T-cell (primary cell): Measurements from ENCODE around the gene SRGAP1. TPM values are rescaled to one million over a fixed set of nuclear protein-coding genes. Genes with fewer than 3 reads are reported as not detected.

Experiments
- ATAC-seq, 4 experiments: fragments of 200-7000 bp in 3 of 4; fragments of 150-1000 bp in 1 of 4; cut with Tn5 transposase; replicated peaks in 1 of 4; 1 replicate in 3 of 4; 2 replicates in 1 of 4; pipeline ENCODE4 v1.10.0; 2021; ENCODE audit warnings: moderate library complexity in 3 of 4, mild to moderate bottlenecking in 2 of 4, moderate number of reproducible peaks in 1 of 4
- CTCF ChIA-PET, 2 donors: fragments of 300-600 bp; sonication (Branson Sonifier 250); formaldehyde crosslinking; loops; one replicate each; lab custom pipeline; 2022; ENCODE audit warnings: antibody characterized with exemption in 2 of 2; lab: Charles Lee
- POLR2A ChIA-PET, 2 donors: fragments of 300-600 bp; sonication (Branson Sonifier 250); formaldehyde crosslinking; loops; one replicate each; lab custom pipeline; 2022; ENCODE audit warnings: antibody characterized with exemption in 2 of 2; lab: Charles Lee
- DNase-seq, 35 experiments: peaks; one replicate each; pipeline versions ENCODE4 v3.0.0 to v3.0.0-alpha.2; 2013 to 2023
- H3K27ac ChIP-seq: one replicate; pipeline ENCODE4 v1.5.1; 2013; ENCODE audit warnings: low read length
- H3K27me3 ChIP-seq, 2 experiments: replicated peaks in 1 of 2; 1 replicate in 1 of 2; 2 replicates in 1 of 2; pipeline versions ENCODE4 v1.6.1 to v1.7.0; 2013; ENCODE audit warnings: low read length in 1 of 2, mixed read lengths in 1 of 2; ENCODE audit not compliant: control insufficient read depth in 2 of 2, insufficient read depth in 2 of 2; ENCODE audit errors: extremely low read depth in 1 of 2
- H3K36me3 ChIP-seq, 2 donors: 1 replicate in 1 of 2; 2 replicates in 1 of 2; pipeline versions ENCODE4 v1.6.1 to v1.7.0; 2013; ENCODE audit warnings: low read length in 1 of 2; ENCODE audit not compliant: control insufficient read depth in 2 of 2, insufficient read depth in 1 of 2; ENCODE audit errors: extremely low read depth in 1 of 2
- H3K4me1 ChIP-seq, 2 experiments: 1 replicate in 1 of 2; 2 replicates in 1 of 2; pipeline versions ENCODE4 v1.6.1 to v1.7.0; 2013; ENCODE audit warnings: low read length in 2 of 2, mixed read lengths in 1 of 2; ENCODE audit not compliant: insufficient read depth in 2 of 2, control insufficient read depth in 1 of 2; ENCODE audit errors: extremely low read depth in 1 of 2
- H3K4me3 ChIP-seq, 2 donors: 1 replicate in 1 of 2; 2 replicates in 1 of 2; pipeline versions ENCODE4 v1.5.1 to v1.7.0; 2013; ENCODE audit warnings: mild to moderate bottlenecking in 2 of 2, low read length in 1 of 2, moderate library complexity in 1 of 2; ENCODE audit not compliant: control insufficient read depth in 1 of 2; ENCODE audit errors: extremely low read depth in 1 of 2
- H3K9me3 ChIP-seq: 2 replicates; pipeline ENCODE4 v1.7.0; 2013
- H3K27ac Mint-ChIP-seq, 2 donors: one replicate each; pipeline ENCODE4 v1.8.0; 2020 to 2021; ENCODE audit warnings: mild to moderate bottlenecking in 2 of 2, mixed read lengths in 2 of 2
- H3K27me3 Mint-ChIP-seq, 2 donors: one replicate each; pipeline ENCODE4 v1.8.0; 2021 to 2022; ENCODE audit warnings: mixed read lengths in 2 of 2
- H3K36me3 Mint-ChIP-seq: one replicate; pipeline ENCODE4 v1.8.0; 2021; ENCODE audit warnings: mixed read lengths
- H3K4me1 Mint-ChIP-seq, 3 donors: one replicate each; pipeline ENCODE4 v1.8.0; 2020 to 2022; ENCODE audit warnings: mixed read lengths in 3 of 3, mild to moderate bottlenecking in 1 of 3
- H3K4me3 Mint-ChIP-seq, 3 donors: one replicate each; pipeline ENCODE4 v1.8.0; 2020 to 2022; ENCODE audit warnings: mild to moderate bottlenecking in 3 of 3, mixed read lengths in 3 of 3, moderate library complexity in 3 of 3
- H3K9me3 Mint-ChIP-seq, 3 donors: one replicate each; pipeline ENCODE4 v1.8.0; 2020 to 2022; ENCODE audit warnings: mixed read lengths in 3 of 3
- WGBS: methylation state at CpG from one replicate; pipeline ENCODE4 v1.1.5; 2013; ENCODE audit warnings: missing lambda C conversion rate; ENCODE audit not compliant: insufficient coverage; 5-methylcytosine and 5-hydroxymethylcytosine counted together
- total RNA-seq, 35 experiments: library from RNA in 6 of 35; stranded (reverse) in 6 of 35; fragments of 120-200 nt in 1 of 35; gene quantifications; one replicate each; pipeline versions ENCODE4 v1.2.1 to v1.2.4 and lab custom pipeline; 2013 to 2026

Gene SRGAP1
- total RNA-seq, 5 donors from 2014 or later (not counting 1 experiment from before 2014, with no cell fraction given) = 0.07 to 0.38 (median 0.17) TPM; not detected in 1

DNA sequence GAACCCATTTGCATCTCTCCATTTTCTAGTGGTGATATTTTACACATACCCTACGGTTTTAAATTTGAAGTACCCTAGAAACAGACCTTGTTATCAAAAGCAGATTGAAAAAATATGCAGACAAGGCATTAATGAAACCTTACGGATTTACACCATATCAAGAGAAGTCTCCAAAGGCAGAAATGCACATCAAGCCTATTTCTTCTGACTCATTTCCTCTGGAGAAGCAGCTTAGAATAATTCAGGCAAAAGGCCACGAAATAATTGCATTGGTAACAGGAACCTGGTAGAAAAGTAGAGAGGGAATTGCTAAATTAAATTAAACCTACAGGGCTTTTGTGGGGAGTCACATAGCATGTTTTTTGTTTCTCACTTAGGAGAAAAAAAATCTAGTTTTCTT, 342.9 kb downstream of the SRGAP1 start:
- Histone ChIP-seq H3K4me1 (no peaks in the 10 kb centered on the region), H3K9me3 (no peaks in the 10 kb centered on the region), H3K4me3 (no peak overlapping the region), H3K27me3 (no peaks in the 10 kb centered on the region), H3K36me3 (peaks cover 3% of the 10 kb centered on the region in 2 donors), H3K27ac (no peak overlapping the region)
- Mint-ChIP-seq H3K27ac (no peak overlapping the region), H3K36me3 (peaks cover 35% of the 10 kb centered on the region), H3K4me3 (no peak overlapping the region), H3K9me3 (peaks cover 0 to 3% (median 0%) of the 10 kb centered on the region in 3 donors), H3K4me1 (no peaks in the 10 kb centered on the region), H3K27me3 (no peaks in the 10 kb centered on the region)
- ChIA-PET CTCF (no interaction called here), POLR2A (no interaction called here)
- no CpG with 5 or more reads among the region's 3 CpGs for WGBS
- no peak for DNase-seq
- ATAC-seq = no peak

DNA sequence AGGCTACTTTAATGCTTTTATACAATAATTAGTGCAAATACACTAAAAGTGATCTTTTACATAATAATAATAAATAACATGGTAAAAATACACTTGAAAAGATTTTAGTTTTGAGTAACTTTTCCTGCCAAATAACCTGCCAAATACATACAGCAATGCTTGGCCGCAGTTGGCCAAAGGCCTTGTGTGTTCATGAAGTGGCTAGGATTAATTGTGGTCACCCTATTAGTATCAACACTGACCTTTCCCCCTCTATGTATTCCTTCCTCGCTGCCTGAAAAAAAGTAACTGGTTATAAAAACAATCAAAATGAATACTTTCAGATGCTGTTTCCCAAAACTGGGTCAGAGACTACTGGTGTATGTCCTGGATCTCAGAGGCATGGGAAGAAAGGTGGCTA, 343.3 kb downstream of the SRGAP1 start:
- Histone ChIP-seq H3K27me3 (no peaks in the 10 kb centered on the region), H3K4me3 (no peak overlapping the region), H3K4me1 (no peaks in the 10 kb centered on the region), H3K27ac (no peak overlapping the region), H3K9me3 (no peaks in the 10 kb centered on the region), H3K36me3 (peaks cover 3% of the 10 kb centered on the region in 2 donors)
- Mint-ChIP-seq H3K4me3 (no peak overlapping the region), H3K27ac (no peak overlapping the region), H3K4me1 (peaks cover 0 to 1% (median 0%) of the 10 kb centered on the region in 3 donors), H3K27me3 (no peaks in the 10 kb centered on the region), H3K9me3 (peaks cover 0 to 3% (median 0%) of the 10 kb centered on the region in 3 donors), H3K36me3 (peaks cover 36% of the 10 kb centered on the region)
- ChIA-PET POLR2A (no interaction called here), CTCF (no interaction called here)
- no peak for ATAC-seq
- no peak for DNase-seq
- no CpG with 5 or more reads among the region's 2 CpGs for WGBS

GRCh38 chr12:64189530-64189929, 345.0 kb downstream of the SRGAP1 start:
- Histone ChIP-seq H3K9me3 (no peaks in the 10 kb centered on the region), H3K4me1 (no peaks in the 10 kb centered on the region), H3K36me3 (peaks cover under 1 to 13% of the 10 kb centered on the region in 2 donors), H3K27me3 (no peaks in the 10 kb centered on the region), H3K4me3 (no peak overlapping the region), H3K27ac (no peak overlapping the region)
- no peak for ATAC-seq
- DNase-seq = no peak
- ChIA-PET POLR2A (no interaction called here), CTCF (no interaction called here)
- Mint-ChIP-seq H3K27me3 (no peaks in the 10 kb centered on the region), H3K36me3 (peaks cover 40% of the 10 kb centered on the region), H3K27ac (no peak overlapping the region), H3K4me3 (no peak overlapping the region), H3K4me1 (peaks cover 0 to 5% (median 5%) of the 10 kb centered on the region in 3 donors), H3K9me3 (no peaks in the 10 kb centered on the region)
- WGBS = no CpG with 5 or more reads among the region's 1 CpG

- DNase-seq (no peak), ATAC-seq (no peak)
- Mint-ChIP-seq H3K36me3 (peaks cover 43% of the 10 kb centered on the region), H3K27me3 (no peaks in the 10 kb centered on the region), H3K27ac (no peak overlapping the region), H3K9me3 (no peaks in the 10 kb centered on the region), H3K4me1 (peaks cover 0 to 5% (median 5%) of the 10 kb centered on the region in 3 donors), H3K4me3 (no peak overlapping the region)
- Histone ChIP-seq H3K27me3 (no peaks in the 10 kb centered on the region), H3K9me3 (no peaks in the 10 kb centered on the region), H3K4me3 (no peak overlapping the region), H3K27ac (no peak overlapping the region), H3K36me3 (peaks cover 0 to 14% of the 10 kb centered on the region in 2 donors), H3K4me1 (no peaks in the 10 kb centered on the region)
- CTCF ChIA-PET = no interaction called here
- POLR2A ChIA-PET = no interaction called here
Observed at GRCh38 chr12:64190140-64190539, 345.6 kb downstream of the SRGAP1 start.

DNA sequence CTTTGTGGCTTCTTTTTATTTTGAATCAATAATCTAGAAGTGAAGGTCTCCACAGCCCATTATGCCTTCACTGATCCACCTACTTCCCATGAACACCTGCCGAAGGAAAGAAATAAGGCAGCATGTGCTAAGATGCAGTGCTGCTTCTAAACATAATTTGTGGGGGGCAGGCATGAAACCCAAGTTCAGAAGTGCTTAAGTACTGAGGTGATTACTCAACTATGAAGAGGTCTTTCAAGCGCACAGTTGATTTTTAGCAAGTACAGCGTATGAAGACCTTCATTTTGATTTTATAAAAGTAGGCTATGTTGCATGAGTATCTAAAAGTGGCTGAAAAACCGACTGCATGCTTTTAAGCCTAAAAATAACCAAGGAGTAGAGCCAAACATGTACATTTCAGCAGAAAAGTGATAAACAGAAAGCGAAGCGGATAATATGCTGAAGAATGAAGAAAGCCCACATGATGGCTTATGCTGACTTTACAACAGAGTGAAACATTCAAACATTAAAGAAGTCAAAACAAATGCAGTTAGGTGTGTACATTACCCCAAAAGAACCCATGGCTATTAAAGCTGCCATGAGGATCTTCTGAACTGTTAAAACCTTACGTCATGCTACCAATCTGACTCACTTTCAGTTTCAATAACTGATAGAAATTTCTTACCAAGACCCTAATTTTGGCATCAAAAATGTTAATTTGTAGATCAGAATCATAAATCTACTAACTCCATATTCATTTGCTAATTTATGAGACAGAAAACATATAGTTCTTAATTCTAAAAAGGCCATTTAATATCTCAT, 348.3 kb downstream of the SRGAP1 start:
- Mint-ChIP-seq H3K9me3 (no peaks in the 10 kb centered on the region), H3K27me3 (no peaks in the 10 kb centered on the region), H3K36me3 (peaks cover 41% of the 10 kb centered on the region), H3K4me1 (peaks cover 0 to 5% (median 5%) of the 10 kb centered on the region in 3 donors), H3K27ac (no peak overlapping the region), H3K4me3 (no peak overlapping the region)
- no peaks in the 10 kb centered on the region for H3K27me3 ChIP-seq
- ChIA-PET POLR2A (no interaction called here), CTCF (no interaction called here)
- 100% methylated on average over 2 of the region's 7 CpGs for WGBS
- DNase-seq = no peak
- peaks cover 0 to 14% of the 10 kb centered on the region in 2 donors for H3K36me3 ChIP-seq
- H3K4me3 ChIP-seq = no peak overlapping the region
- H3K4me1 ChIP-seq = no peaks in the 10 kb centered on the region
- no peak overlapping the region for H3K27ac ChIP-seq
- no peaks in the 10 kb centered on the region for H3K9me3 ChIP-seq
- ATAC-seq = no peak

- 93% methylated on average over 6 of the region's 6 CpGs for WGBS
- ChIA-PET CTCF (no interaction called here), POLR2A (no interaction called here)
- DNase-seq = no peak
- no peaks in the 10 kb centered on the region for H3K4me1 ChIP-seq
- H3K9me3 ChIP-seq = no peaks in the 10 kb centered on the region
- peaks cover 0 to 5% (median 5%) of the 10 kb centered on the region in 3 donors for H3K4me1 Mint-ChIP-seq
- no peaks in the 10 kb centered on the region for H3K27me3 Mint-ChIP-seq
- H3K36me3 ChIP-seq = peaks cover 0 to 14% of the 10 kb centered on the region in 2 donors
- H3K4me3 Mint-ChIP-seq = no peak overlapping the region
- no peaks in the 10 kb centered on the region for H3K27me3 ChIP-seq
- no peak for ATAC-seq
- H3K36me3 Mint-ChIP-seq = peaks cover 41% of the 10 kb centered on the region
- H3K4me3 ChIP-seq = no peak overlapping the region
- H3K27ac ChIP-seq = no peak overlapping the region
- H3K27ac Mint-ChIP-seq = no peak overlapping the region
- no peaks in the 10 kb centered on the region for H3K9me3 Mint-ChIP-seq
Observed at GRCh38 chr12:64193931-64194330, 349.4 kb downstream of the SRGAP1 start.
